Activated CD4-positive, CD25-positive, alpha-beta regulatory T cell treated with anti-CD3 and anti-CD28 coated beads, Interleukin-2, amount 50 U/mL, for 16 hours (primary cell): ENCODE data around the gene CHAD.
"Not testable (repeated sequence)": the region's sequence is repeated elsewhere in the genome, so short reads cannot be mapped to it uniquely, and the experiment has no call there.

Experiments
- DNase-seq: peaks from one replicate; pipeline ENCODE4 v3.0.0-alpha.2; 2020; ENCODE audit warnings: low read depth, low spot score

The CHAD gene

DNA sequence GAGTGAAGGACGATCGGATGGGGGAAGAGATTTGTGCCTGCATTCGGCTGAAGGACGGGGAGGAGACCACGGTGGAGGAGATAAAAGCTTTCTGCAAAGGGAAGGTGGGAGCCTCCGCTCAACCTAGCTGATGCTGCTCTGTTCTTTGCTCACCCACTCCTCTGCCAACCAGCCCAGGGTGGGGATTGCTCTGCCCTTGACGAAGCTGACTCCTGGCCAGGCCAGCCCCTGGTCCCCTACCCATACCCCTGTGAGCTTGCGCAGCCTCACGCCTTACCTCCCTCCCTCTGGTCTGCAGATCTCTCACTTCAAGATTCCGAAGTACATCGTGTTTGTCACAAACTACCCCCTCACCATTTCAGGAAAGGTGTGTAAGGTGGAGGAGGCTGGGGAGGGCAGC is 5.2 kb upstream of the CHAD start:
- DNase-seq, result no peak

- DNase-seq, result not testable (repeated sequence)
These were observed 4.1 kb upstream of the CHAD start for GRCh38 chr17:50472761-50473161.

DNA sequence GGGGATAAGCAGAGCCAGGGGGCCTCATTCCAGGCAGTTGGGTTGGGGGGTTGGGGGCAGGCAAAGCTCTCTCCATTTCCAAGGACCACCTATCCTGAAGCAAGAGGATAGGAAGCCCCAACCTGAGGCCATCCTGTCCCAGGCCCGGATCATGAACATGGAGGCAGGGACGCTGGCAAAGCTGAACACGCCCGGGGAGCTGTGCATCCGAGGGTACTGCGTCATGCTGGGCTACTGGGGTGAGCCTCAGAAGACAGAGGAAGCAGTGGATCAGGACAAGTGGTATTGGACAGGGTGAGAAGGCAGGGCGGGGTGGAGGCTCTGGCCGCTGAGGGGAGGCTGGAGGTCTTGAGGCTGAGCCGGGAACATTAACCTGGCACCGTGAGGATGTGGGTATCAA is 3.6 kb upstream of the CHAD start:
- no peak for DNase-seq

DNA sequence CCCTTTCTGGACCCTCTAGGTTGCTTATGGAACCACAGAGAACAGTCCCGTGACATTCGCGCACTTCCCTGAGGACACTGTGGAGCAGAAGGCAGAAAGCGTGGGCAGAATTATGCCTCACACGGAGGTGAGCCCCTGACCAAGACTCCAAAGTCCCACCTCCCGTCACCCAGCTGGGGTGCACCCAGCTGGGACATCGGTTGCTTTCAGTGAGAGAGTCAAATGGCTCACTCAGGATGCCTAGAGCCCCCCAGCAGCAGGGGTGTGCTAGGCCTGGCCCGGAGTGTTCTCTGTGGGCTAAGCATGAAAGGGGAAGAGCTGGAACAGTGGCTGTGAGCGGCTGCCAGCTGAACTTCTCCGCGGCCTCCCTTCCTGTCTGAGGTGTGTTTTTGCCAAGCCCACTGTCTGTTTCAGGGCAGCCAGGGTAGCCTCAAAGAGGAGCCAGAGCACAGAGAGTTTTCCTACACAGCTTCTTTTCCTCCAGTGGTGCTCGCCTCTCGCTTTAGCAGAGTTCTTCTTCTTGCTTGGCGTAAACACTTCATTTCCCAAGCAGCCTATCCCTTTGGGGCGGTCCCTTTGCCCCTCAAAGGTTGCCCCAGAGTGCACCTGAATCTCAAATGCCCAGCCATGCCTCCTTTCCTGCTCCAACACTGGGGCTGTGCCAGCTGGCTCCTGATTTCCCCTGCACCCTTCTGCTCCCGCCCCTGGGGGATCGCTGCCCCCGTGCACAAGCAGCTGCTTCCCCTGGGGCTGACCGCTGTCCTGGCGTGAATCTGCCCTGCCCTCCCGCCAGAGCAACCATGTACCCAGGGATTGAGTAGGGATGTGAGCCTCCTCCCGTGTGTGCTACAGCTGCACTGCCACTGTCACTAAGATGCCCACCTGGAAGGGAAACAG is 2.6 kb upstream of the CHAD start:
- DNase-seq, result no peak

GRCh38 chr17:50470426-50470825 is 1.7 kb upstream of the CHAD start:
- no peak for DNase-seq

DNA sequence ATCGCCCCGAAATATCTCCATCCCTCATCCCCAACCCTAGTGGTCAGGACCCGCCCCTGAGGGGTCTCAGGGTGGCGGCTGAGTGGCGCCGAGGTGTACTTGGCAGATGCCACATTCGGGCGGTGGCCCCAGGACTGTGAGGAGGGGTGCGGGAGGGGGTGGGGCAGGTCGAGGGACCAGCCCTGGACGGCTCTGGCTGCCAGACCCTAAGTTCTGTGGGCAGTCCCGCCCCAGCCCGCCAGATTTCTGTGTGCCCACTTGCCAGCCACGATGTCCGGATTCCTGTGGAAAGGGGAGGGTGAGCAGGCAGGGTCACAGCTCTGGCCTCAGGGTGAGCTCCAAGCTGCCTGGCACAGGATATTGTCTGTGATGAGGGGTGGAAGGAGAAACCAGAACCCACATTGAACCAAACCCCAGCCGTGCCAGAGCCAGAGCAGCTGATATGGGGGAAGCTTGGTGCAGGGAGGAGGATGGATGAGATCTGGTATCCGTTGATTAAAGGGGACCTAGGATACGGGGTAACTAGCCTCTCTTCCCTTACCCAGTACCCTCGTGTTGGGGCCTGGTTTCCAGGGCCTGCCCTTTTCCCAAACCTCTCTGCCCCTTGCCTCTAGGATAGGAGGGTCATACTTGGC is 1.1 kb upstream of the CHAD start:
- no peak for DNase-seq

- no peak for DNase-seq
These were observed 527 bp upstream of the CHAD start for GRCh38 chr17:50469208-50469605.

GRCh38 chr17:50467855-50468303 is 801 bp downstream of the CHAD start:
- no peak for DNase-seq

DNA sequence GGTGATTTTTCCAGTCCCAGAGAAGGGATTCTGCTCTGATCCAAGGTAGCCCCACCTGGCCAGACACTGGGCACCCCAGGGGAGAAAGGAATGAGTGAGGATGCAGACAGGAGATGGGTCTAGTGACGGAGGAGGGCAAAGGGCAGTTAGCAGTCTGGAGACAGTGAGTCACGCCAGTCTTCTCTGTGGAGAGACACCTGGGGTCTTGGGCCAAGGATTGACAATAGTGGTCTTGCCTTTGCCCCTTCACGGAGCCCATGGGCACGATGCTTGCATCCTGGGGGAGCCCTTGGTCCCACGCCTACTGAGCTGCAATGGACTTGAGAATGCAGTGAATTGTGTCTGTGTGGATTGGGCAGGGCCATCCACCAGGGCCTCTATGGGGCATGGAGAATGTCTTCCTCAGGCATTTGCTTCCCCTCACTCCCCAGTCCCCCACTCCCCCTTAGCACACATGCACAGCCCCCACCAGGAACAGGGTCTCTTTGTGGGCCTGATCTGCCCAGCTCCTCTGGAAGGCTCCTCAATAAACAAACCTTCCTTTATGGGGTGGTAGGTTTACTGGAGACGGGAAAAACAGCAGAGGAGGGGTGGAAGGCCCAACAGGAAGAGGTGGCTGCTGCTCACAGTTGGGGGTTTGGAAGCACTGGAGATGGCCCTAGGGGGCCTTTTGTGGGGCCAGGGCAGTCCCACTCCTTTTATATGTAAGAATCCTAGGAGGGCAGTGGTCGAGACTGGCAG is 1.4 kb downstream of the CHAD start:
- no peak for DNase-seq

DNA sequence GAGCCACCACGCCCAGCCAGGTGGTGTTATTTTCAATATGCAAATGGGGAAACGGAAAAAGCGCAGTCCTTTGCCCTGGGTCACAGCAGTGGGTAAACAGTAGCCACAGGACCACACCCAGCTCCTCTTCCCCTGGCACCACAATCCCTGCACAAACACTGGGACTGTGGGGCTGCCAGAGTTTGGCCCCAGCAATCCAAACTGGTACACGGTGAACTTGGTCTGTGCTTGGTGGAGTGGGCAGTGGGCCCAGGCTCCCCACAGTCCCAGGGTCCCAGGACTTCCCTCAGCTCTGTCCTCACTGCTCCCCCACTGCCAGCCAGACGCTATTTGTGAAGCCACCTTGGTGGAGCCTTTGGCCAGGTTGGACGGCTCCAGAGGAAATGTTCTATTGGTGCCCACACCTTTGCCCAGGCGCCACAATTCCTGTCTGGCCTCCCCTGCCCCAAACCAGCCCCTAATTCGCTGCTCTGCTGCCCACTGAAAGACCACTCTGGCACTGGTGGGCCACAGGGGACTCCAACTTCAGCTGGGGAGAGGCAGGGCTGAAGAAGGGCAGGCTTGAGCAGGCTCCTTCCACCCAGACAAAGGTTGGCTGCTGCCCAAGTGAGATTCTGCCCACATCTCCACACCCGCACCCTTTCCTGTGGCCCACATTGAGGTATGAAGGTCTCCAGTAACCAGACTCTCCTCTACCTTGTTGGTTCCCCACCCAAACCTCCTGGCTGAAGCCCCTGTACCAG is 2.1 kb downstream of the CHAD start:
- DNase-seq, result no peak

DNA sequence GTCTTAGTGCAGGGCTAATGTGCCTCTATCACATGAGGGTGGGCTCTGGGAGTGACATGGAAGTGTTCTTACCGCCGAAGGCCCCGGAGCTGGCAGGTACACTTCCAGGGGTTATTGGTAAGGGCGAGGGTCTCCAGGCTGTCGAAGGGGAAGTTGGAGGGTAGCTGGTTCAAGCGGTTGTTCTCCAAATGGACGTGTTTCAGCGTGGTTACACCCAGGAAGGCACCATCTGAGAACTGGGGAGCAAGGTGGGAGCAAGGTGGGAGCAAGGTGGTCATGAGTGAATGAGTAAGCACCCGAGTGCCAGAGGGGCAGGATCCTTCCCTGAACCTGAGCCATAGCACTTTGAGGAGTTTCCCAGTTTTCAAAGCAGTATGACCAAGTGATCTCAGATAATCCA is 3.0 kb downstream of the CHAD start:
- DNase-seq, result no peak

DNA sequence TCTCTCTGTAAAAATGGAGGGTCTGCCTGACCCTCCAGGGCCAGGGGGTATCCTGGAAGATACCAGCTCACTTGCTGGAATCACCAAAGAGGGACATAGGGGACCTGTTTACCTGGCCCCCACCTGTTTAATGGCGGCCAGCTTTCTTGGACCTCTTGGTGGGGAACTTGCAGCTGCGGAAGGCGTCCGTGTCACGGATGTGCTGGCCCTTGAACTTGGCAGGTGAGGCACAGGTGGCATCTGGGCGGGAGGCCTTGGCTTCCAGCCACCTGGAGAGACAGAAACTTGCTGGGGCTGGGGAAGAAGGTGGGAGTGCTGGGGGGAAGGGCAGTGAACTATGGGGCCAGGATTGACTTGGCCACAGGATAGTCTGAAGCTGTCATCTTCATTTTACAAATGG is 3.5 kb downstream of the CHAD start:
- DNase-seq, result no peak

DNA sequence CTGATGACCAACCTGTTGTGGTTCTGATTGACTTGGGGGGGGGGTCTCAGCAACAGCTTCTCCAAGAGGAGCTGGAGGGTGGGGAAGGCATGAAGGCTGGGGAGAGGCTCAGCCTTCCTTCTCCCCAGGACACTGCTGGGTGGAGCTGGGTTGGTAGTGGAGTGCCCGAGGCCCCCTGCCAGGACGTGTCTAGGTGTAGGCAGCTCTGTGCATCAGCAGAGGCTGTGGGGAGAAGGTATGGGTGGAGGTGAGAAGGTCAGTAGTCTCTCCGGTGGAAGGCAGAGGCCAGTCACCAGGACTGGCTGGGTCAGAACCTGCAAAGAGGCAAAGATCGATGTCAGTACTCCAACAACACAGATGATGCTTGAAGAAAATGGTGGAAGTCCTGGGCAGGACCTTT is 3.9 kb downstream of the CHAD start:
- no peak for DNase-seq

GRCh38 chr17:50464121-50464520 is 4.6 kb downstream of the CHAD start:
- no peak for DNase-seq

DNA sequence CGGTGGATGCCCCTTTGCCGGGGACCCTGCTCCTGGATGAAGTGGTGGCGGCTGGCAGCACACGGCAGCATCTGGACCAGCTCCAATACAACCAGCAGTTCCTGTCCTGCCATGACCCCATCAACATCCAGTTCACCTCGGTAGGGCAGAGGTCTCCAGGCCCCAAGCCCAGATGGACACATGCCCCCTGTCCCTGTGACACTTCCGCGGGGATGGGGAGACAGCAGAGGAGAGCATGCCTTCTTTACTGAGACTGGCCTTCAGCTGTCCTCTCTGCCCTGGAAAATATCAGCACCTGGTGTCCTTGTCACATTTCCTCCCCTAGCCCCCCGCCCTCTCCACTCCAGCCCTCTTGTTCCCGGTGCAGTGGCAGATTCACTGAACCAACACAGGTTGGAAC is 6.2 kb downstream of the CHAD start:
- no peak for DNase-seq

DNA sequence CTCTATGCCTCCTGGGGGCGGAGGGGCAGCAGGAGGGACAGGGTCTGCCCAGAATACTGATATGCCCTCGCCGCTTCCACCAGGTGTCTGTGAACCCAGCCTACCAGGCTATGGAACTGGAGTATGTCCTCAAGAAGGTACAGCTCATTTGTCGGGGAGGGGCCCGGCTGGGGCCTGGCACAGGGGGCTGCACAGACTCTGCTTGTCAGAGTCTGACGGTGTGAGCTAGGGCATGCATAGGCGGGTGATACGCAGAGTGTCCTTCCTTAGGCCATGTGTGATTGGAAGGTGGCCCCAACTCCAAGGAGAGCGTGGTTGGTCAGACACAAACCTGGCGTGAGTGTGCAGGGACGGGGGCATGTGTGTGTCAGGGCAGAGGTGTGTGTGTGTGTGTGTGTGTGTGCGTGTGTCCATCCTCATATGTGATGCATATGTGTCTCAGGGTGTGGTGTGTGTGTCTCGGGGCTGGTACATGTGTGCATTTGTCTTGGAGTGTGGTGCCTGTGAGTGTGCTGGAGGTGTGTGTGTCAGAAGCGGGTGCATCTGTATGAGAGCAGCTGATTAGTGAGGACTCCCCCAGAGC is 7.0 kb downstream of the CHAD start:
- no peak for DNase-seq

- no peak for DNase-seq
These were observed 7.7 kb downstream of the CHAD start for GRCh38 chr17:50460831-50461526.

DNA sequence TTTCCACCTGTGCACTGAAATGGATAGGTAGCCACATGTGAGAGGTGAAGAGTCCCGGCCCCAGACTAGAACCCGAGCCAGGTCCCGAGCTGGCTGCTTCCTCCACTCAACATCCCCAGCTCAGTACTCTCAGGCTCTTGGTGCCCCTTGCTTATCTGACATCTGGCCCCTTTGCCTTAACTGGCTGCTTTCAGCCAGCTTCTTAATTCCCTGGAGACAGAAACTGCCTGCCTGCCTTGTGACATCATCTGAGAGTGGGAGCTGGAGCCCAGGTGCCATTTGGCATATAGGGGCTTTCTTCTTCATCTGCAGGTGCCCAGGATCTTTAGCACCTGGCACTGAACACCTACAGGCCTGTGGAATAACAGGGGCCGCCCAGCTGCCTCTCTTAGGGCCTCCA is 8.9 kb downstream of the CHAD start:
- DNase-seq, result no peak

GRCh38 chr17:50458701-50459676 is 9.7 kb downstream of the CHAD start:
- DNase-seq, result no peak

DNA sequence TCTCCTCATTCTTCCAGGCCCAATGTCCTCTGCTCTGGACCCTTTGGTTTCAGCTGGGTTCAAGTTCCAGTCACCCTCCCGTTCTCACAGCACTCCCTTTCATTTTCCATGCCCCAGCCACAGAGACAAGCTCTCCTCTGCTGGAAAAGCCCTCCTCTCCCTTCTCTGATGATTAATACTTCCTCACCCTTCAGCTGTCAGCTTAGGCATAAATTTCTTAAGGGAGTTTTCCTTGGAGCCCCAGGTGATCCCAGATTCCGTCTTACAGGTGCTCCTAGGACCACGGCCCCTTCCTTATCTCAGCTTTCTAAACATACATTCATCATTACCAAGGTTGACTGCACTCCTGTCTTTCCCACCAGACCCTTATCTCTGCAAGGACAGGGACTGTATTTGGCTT is 10.4 kb downstream of the CHAD start:
- no peak for DNase-seq
